ENCODE data around the gene FAM210B. TPM values are rescaled to one million over a fixed set of nuclear protein-coding genes. Genes with fewer than 3 reads are reported as not detected.
A peak's percentile ranks its signal among the peaks of the same experiment; 100 is the strongest.

The FAM210B gene
- total RNA-seq, 2 donors from 2014 or later = 31.1 to 32.9 TPM

DNA sequence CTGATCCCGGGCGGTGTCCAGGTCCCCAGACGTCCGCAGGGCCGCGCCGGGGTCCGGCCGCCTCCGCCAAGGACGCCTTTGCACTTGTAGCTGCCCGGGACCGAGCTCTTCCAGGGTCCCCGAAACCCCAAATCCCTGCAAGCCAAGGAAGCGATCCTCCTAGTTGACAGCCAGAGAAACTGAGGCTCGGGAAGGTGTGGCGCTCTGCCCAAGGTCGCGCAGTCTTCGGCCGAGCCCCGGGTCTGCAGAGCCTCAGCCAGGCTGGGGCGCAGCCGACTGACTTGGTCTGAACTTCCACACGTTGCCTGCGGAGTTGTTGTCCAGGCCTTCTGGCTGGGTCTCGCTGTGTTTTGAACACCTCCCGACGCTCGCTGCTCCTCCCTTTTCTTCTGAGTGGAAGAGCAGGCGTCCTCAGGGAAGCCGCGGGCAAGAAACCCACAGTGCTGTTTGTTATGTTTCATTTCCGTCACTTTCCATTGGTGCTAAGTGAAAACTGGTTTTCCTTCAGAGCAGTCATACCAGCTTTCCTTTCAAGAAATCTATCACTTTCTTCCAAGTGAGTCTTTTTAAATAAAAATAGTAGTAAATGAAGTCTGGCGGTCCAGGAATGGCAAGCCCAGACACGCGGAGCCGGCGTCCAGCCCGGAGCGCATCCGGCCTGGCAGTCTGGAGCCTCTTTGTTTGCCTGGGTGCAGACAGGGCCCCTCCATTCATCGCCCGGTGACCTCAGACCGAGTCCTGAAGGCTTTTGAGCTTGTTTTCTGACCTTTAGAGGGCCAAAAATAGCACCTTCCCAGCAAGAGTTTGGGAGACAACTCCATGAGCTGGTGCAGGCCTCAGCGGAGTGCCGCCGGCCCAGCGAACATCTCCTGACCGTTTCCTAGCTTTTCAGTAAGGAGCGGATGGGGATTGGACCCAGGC lies 698 bp downstream of the FAM210B start:
- intact Hi-C loops (cut with DNase I) = no loop called here
- ATAC-seq (peak; percentile 63 to 71), DNase-seq (peak; percentile 60)

DNA sequence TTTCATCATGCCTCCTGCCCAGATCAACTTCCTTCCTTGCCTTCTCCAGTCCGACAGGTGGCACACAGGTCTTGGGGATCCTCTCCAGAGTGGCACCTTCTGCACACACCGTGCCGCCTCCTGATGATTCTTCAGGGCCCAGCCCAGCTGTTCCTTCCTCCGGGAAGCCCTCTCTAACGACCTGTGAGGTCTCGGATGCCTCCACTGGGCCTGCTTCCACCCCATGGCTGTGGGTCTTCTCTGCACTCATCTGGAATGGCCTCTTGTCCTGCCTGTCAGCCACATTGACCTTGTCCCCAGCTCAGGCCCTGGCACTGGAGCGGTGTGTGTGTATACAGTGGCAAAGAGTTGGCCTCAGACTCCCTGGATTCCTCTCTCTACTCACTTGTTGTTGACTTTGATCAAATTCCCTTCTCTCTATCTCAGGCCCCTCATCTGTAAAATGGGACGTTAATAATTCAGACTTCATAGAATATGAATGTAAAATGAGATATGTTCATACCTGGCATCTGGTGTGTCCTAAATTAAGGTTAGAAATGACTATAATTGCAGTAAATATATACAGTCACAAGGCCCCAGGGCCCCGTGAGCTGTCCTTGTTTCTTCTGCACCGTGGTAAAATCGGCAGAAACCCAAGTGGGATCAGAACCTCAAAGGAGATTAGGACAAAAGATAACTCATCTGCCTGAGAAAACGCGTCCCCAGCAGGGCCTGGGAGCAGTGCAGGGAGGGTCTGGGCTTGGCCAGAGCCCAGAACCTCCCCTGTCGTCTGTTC lies 1.5 kb downstream of the FAM210B start:
- DNase-seq = no peak
- no peak for ATAC-seq
- intact Hi-C loops (cut with DNase I) = no loop called here

DNA sequence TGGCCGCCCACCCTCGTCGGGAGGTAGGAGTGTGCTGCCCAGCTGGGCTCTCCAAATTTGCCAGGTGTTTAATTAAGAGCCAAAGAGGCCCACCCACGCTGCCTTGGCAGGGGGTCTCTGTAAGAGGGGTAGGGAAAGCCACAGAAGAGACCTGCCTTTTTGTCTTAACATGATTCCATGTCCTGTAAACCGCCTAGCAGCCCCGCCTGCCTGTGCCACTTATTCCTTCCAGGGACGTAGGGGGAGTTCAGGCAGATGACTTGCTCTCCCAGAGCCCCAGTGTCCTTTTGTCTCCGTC lies 2.1 kb downstream of the FAM210B start:
- intact Hi-C loops (cut with DNase I) = no loop called here
- no peak for ATAC-seq

DNA sequence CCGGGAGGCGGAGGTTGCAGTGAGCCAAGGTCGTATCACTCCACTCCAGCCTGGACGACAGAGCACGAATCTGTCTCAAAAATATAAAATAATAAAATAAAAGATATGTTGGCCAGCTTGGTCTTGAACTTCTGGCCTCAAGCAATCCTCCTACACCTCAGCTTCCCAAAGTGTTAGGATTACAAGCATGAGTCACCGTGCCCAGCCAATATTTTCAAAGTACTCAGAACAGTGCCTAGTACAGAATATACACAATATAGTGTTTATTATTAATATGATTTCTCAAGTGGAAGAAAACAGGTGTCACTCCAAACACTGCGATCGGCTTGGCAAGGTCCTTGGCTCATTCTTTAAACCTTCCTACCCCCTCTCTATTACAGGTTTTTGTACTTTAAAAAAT lies 3.1 kb downstream of the FAM210B start:
- ATAC-seq (no peak), DNase-seq (no peak)
- intact Hi-C loops (cut with DNase I) = no loop called here

More for the DNA sequence above, 2.1 kb downstream of the FAM210B start:
- DNase-seq = no peak

DNA sequence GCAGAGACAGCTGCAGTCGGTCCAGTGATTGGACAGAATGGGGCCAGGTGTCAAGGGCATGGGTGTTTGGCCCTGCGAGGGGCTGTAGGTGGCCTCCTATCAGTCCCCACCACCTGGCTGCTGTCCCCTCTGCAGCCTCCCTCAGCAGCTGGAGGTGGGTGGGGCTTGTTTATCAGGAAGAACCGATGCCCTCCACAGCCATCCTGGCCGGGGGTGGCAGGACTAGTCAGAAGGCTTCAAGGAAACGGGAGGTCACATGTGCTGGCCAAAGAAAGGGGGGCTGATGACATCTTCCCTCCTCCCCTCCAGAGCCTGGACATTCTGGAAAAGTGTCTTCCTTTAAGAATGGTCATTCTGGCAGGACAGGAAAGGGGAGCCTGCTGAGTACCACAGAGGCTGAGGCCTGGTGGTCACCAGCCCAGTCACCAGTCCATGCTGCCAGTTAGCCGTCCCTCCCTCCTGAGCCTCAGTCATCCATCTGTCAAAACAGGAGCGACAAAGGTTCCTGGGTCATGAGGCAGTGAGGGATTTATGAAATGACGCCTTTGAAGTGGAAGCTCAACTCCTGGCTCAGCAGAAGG lies 4.1 kb downstream of the FAM210B start:
- intact Hi-C loops (cut with DNase I) = no loop called here
- DNase-seq (no peak), ATAC-seq (no peak)

DNA sequence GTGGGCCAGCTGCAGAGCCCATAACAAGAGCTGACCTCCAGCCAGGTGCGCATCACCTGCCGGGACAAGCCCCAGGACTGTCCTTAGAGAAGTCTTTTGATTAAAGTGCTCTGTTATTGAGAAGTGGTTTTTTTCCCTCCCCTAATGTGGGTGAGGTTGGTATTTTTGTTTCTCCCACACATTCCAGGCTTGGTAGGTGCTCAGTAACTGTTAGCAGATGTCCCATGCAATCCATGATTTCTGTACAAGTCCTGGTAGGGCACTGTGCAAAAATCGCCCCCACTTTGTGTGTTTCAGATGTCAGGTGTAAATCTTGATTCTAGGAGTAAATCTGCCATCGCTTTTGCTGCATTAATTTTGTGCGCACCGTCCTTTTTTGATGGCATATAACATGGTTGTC lies 4.7 kb downstream of the FAM210B start:
- ATAC-seq (no peak), DNase-seq (no peak)
- intact Hi-C loops (cut with DNase I) = no loop called here

DNA sequence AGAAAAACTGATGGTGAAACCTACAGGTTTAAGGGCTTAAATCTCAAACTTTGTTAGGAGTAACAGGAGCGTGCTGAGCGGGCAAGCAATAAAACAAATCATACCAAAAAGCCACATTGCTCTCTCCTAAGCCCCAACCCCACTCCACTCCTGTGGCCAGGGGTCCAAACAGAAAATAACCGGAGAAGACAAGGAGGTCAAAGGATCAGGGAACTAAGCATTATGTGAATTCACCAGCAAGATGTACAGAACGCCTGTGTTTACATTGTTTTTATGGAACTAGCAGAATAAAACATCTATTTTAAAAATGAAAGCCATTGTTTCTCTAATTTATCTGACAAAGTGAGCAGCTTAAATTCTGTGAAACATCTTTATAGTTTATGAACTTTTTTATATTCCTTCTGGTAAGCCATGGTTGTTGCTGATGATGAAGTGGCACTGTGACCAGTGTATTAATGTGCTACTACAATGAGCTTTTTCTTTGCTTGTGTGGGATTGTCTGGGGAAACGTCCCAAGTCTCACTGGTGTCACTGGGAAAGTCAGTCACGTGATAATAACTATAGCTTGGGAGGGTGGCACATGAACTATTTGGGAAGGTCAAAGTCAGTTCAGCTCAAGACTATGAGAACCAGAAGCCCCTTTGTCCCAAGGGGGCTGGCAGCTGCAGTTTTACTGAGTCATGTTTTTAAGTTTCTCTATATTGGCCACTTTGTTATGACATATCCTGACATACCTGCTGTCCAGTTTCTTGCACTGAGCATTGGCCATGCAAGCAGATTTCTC lies 9.8 kb downstream of the FAM210B start:
- DNase-seq = no peak
- intact Hi-C loops (cut with DNase I) = no loop called here
- no peak for ATAC-seq

DNA sequence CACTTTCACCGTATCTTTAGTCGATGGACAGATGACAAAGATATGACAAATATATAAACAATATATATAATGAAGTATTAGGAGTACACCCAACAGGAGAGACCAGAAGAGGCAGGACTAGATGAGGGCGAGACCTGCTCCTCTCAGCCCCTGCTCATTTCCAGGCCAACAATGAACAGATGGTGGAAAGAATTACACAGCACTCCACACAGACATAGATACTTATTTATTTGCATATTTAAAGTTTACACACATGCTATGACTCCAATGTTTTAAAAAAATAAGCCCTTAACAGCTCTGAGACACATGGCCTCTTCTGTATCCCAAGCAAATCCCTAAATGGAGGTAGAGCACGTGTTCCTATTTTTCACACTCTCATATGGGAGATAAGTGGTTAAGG lies 10.4 kb downstream of the FAM210B start:
- DNase-seq (no peak), ATAC-seq (no peak)
- intact Hi-C loops (cut with DNase I) = no loop called here

DNA sequence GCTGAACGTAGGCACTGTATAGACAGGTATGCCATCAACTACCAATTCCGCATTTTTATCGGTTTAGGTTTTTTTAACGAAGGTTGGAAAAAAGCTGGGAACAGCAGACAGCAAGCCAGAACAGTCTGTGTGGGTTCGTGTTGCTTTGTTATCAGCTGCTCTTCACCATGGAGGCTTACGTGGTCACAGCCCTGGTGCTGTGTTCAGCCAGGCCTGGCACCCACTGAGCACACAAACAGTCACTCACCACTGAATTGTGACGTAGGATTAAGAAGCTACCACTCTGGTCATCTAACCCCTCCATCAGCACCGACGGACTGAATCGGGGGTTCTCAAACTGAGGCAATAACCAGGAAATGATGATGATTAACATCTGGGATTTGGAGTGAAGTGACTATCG lies 13.2 kb downstream of the FAM210B start:
- peak in 1 of 2 donors; percentile 72 for ATAC-seq
- DNase-seq = no peak
- intact Hi-C loops (cut with DNase I) = no loop called here

DNA sequence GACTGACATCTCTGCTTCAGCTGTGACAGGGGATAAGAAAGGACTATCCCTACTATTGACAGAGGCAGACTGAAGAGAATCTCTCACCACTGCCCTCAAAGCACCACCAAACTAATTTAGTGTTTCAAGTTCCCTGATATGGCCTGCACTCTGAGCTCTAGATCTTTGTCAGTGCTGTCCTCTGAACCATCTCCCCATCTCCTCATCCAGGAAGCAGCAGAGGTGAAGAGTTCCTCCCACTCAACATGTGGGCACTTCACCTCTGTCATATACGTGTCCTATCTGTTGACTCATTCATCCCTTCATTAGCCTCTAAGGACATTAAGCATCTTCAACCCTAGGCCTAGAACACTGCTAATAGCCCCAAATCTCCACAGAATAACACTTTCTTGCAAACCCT lies 14.1 kb downstream of the FAM210B start:
- DNase-seq (no peak), ATAC-seq (no peak)
- intact Hi-C loops (cut with DNase I) = no loop called here

DNA sequence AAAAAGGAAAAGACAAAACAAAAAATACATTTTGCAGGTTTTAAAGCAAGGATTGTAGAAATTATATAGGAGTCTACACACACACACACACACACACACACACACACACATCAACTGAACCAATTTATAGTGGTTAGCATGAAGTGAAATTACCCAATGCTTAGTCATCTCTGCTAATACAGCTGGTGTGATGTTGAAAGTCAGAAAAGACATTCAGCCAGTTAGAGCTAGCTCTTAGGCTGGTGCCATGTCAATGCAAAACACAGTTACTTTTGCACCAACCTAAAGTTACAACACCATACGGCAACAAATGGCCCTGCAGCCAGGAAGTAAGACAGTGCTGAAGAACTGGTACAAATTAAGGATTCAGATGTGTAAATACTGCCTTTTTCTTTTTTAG lies 15.2 kb downstream of the FAM210B start:
- DNase-seq (no peak), ATAC-seq (peak; percentile 15 to 32)
- intact Hi-C loops (cut with DNase I) = no loop called here

DNA sequence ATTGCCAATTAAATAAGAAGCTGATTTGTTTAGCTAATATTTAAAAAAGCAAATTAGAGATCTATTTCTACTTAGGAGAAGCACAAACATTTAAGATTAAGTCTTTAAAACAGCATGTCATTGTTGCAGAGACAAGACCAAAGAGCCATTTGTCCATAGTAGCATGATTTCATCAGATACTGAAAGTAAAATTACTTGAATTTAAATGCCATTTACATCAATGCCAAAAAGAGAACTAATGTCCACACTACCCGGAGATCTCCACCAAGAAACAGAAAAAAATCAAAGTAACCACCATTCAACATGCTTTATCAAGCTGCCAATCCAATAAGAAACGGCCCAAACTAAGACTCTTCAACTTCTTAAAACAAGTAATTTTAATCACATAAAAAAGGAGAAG lies 17.6 kb downstream of the FAM210B start:
- DNase-seq (no peak), ATAC-seq (no peak)
- intact Hi-C loops (cut with DNase I) = no loop called here

DNA sequence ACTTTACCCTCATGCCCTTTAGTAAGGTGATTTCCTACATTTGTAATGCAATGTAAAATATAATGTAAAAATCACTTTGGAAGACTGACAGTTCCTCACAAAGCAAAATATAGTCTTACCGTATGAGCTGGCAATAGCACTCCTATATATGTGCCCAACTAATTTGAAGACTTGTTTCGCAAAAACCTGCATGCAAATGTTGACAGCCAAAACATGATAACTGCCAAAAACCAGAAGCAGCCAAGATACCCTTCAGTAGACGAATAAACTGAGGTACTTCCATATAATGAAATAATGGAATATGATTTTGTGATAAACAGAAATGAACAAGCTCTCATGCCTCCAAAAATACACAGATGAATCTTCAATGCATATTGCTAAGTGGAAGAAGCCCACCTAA lies 19.6 kb downstream of the FAM210B start:
- ATAC-seq (no peak), DNase-seq (no peak)
- intact Hi-C loops (cut with DNase I) = no loop called here

DNA sequence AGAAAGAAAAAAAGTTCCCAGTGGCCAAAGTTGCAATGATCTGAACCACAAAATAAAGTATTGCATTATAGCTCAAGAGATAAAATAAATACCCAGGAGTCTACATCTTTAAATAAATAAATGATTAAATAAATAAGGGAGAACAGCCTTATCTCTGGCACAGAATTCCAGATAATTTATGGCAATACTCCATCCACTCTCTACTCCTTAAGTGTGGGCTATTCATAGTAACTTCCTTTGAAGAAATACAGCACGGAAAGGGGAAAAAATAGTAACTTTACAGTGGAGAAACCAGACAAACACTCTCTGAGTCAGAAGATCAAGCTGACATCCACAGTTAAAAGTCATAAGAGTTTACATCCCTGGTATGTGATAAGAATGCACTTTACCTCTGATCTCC lies 21.6 kb downstream of the FAM210B start:
- DNase-seq (no peak), ATAC-seq (peak in 1 of 2 donors; percentile 78)
- intact Hi-C loops (cut with DNase I) = no loop called here

DNA sequence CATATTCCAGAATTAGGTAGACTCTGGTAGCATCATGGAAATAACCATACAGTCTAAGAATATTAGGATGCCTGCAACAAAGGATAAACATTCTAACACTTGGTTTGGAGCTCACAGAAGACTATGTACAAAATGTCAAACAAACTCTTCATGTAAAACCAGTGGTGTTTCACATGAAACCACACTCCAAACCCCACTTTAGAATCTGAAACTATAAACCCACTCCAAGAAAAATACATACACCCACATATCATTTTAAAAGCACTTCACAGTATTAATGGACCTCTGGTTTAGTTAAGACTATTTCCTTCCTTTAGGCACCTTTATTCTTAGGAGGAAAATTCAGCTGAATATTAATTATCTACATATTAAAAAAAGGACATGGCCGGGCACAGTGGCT lies 22.7 kb downstream of the FAM210B start:
- ATAC-seq = no peak
- DNase-seq = no peak
- intact Hi-C loops (cut with DNase I) = no loop called here

DNA sequence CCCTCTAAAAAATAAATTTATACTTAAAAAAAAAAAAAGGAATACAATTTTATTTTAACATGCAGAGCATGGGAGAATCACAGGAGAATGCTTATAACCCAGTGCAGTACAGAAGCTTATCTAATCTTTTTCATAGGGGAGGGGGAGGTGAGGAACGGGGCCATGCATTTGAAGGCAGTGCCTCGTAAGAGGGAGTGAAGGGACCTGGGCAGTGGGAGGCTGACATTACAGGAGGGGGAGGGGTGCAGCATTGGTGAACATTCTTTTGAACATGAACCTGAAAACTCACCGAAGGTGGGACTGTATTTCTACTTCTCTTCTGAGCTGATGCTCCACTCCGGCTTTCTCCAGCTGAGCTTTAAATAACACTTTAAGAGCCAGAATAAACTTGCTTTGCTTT lies 23.9 kb downstream of the FAM210B start:
- ATAC-seq = peak in 1 of 2 donors; percentile 19
- intact Hi-C loops (cut with DNase I) = no loop called here
- no peak for DNase-seq

DNA sequence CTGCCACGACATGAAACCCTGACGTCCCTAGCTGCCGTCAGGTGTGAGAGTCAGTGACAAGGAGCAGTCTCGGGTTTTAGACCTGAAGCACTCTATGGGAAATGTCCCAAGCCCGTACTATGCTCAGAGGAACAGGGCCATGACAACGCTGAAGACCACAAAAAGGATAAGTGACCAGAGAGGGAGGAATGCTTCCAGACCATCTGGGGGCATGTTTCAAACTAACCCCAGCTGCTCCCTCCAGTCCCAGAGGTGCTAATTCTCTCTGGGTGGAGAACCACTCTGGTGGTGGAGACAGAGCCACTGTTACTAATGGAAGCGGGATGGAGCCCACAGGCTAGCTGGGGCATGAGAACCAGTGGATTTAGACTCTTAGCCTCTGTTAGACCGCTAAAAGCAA lies 24.6 kb downstream of the FAM210B start:
- intact Hi-C loops (cut with DNase I) = no loop called here
- DNase-seq = no peak
- no peak for ATAC-seq

DNA sequence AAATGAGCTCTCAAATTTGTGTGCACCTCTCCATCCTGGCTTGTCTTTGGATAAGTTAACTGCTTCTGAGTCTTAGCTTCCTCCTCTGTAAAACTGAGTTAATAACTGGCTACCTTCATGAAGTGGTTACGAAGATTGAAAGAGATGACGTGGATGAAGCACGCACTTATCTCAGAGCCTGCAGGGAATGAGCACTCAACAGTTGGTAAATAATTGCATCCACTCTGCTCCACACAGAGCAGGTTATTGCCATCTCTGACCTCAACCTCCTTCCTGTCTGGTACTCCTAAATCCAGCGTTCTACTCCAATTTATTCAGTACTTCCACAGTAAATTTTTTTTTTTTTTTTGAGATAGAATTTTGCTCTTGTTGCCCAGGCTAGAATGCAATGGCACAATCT lies 26.4 kb downstream of the FAM210B start:
- intact Hi-C loops (cut with DNase I) = no loop called here
- no peak for ATAC-seq
- no peak for DNase-seq

DNA sequence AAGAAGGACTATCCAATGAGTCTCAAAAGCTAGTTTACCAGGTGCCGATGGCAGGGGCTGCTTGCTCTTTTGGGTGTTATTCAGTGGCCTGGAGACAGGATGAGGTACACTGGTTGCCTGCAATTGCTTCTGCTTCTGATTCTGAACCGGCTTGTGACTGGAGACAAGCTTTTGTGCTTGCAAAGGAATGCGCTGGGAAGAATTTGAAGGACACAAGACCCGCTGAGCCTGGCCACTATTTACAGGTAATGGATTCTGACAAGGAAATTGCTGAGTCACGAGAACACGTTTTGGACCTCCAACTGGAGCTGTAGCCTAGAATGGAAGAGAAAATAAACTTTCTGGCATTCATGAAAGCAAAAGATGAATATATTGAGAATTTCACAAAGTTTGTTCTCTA lies 27.4 kb downstream of the FAM210B start:
- no peak for ATAC-seq
- DNase-seq = no peak
- intact Hi-C loops (cut with DNase I) = no loop called here

DNA sequence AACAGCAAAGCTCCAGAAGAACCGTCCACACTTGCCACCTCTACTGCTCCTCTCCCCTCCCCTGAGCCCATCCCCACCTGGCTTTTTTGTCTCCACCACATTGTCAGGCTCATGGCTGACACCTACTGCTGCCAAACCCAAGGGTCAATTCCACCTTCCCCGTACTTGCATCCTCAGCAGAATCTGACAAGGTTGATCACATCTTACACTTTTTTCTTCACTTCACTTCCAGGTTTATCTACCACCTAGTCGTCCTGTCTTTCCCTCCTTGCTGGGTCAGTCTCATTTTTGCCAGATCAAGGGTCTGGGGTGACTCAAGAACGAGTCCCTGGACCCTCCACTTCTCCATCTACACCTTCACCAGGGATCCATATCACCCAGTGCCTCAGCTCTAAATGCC lies 30.1 kb downstream of the FAM210B start:
- intact Hi-C loops (cut with DNase I) = no loop called here
- ATAC-seq = no peak
- no peak for DNase-seq
